NCI-H82 (cell line): ENCODE data around the gene LUZP2.
A peak's percentile ranks its signal among the peaks of the same experiment; 100 is the strongest.

Experiments used
- DNase-seq: peaks from one replicate; lab custom pipeline; 2025; lab: John Stamatoyannopoulos, UW

Gene LUZP2

DNA sequence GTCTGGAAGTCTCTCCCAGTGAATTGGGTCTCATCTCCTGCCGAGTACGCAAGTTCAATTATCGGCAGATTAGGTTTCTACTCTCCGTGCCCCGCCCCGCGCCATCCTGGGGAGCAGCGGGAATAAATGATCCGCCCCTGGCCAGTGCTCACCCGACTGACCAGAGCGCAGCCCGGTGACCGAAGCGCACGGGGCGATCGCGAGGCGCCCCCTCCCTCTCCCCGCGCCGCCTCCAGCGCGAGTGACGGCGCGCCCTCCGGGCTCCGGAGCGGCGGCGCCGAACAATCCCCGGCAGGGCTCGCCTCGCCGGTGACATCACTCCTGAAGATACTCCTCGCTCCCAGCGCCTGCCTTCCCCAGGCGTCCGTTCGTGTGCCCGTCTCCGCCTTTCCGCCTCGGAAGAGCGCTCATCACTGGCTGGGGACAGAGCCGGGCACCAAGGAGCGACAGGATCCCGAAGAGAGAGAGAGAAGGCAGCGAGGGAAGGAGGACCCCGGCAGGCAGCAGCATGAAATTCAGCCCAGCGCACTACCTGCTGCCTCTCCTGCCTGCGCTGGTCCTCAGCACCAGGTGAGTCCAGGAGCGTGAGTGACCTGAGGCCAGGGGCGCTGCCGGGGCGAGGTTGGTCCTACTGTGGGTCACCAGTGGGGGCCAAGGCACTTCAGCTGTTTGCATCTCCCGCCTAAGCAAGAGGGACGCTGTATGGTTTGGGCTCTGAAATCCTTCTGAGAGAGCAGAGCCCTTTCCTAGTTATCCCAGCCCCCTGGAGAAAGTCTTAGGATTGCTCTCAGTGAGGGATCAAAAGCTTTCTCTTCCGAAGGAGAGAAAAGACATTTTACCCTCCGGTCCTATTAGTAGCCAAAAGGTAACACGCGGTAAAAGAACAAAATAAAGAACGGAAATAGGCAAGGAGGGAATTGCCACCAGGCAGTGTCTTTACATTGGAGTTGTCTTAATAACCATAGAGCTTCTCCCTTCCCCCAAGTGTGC, at the start of gene LUZP2:
TSS of gene LUZP2 (plus strand) at position 318 of the 990 bp plus-strand sequence.
- DNase-seq = peak; percentile 54

DNA sequence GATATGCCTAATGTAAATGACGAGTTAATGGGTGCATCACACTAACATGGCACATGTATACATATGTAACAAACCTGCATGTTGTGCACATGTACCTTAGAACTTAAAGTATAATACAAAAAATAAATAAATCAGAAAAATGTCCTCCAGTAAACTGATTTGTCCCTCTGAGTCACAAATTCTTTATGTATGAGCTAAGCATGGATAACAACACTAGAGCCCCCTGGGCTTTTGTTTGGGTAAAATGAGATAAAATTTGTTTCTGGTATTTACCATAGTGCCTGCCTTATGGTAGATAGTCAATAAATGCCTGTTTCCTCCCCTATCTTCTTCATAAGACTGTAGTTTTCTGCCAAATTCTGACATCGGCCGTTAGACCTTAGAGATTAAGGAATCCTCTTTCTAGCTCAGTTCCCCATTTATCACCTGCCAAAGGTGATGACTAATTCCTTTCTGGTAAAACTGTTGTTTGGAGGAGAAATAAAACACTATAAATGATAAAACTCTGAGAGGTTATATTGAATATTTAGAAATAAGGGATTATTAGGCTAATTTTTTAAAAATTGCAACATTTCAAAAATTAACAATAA, 43.6 kb upstream of the LUZP2 start:
- DNase-seq = no peak

DNA sequence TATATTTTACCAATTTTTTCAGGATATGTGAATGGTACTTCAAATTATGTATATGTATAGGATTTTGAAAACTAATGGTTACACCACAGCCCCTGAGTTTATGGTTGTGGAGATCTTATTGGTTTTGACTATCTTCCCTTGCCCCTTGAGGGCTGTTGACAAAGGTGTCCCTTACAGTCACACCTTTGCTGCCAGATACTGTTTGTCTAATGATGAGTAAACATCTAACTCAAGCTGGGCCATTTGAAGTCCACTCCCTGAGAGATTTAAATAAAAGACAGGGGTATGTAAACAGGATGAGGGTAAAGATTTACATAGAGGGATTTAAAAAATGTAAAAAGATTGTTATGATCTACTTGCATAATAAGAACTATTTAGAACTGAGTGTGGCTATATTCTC, 38.9 kb upstream of the LUZP2 start:
- DNase-seq = no peak

DNA sequence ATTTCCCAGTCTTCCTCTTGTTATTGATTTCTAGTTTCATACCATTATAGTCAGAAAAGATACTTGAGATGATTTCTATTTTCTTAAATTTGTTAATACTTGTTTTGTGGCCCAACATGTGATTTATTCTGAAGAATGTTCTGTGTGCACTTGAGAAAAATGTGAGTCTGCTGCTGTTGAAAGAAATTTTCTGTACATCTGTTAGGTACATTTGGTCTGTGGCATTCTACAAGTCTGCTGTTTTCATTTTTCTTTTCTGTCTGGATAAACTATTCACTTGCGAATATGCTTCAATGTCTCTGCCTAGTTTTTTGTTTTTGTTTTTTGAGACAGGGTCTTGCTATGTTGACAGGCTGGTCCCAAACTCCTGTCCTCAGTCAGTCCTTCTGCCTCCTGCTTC, 26.4 kb upstream of the LUZP2 start:
- DNase-seq = no peak

DNA sequence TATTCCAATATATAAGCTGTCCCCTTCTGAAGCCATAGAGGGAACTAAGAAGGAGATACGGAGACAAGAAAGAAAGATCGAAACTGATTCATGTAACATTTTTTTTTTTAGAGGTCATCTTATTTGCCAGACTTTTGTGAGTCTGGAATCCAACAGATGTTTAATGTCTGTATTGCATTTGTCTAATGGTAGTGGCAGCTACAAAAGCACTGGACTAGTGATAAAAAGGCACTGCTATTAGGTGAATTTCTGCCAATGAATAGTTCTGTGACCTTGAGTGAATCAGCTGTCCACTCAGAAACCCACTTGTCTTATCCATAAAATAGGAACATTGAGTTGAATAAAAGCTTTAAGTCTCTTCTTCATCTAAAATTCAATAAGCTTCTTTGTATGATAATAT, 25.8 kb upstream of the LUZP2 start:
- DNase-seq = no peak

DNA sequence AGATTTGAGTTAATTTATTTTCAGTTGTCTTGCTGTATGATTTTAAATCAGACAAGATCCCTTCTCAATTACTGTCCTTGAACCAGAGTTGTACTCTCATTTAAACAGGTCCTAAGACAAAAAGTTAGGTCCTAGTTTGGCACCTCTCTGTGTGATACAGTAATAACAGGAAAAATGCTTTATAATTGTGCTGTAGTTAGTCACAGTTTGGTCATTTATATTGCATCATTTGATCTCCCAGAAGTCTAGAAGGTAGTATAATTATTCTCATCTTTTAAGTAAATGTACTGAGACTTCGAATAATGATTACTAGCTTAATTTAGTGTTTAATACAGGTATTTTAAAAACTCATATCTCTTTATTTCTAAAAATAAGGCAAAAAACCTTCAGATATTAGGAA, 18.1 kb upstream of the LUZP2 start:
- no peak for DNase-seq

DNA sequence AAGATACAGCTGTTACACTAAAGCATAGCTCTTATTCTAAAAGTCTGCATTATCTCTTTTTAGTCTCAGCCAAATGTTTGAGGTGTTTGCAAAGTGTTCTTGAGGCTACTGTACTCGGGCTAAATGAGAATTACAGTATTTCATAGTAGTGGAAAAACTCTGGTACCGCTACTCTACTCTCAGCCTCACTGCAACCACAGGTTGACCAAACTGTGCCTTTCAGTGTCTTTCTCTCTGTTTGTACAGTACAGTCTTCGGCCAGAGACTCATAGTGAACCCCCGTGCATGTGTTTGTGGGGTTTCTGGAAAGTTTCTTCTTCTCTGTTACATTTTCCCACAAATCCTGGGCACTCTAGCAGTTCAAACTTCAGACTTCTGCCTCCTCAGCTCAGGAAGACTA, 7.4 kb upstream of the LUZP2 start:
- DNase-seq = no peak

DNA sequence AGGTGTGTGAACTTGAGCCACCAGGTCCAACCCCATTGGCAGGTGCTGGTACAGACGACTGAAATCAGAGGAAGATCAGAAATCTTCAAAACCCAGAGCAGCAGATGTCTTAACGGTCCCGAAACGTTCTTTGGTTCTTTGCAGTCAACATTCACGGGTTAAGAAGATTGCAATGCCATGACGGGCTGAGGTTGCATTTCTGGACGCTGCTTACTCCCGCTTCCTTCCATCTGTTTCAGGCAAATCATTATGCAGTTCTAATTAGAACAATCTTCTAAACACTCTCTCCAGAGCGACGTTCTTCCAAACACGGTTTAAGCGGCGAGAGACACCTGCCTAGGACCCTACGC, 492 bp upstream of the LUZP2 start:
- DNase-seq = no peak

DNA sequence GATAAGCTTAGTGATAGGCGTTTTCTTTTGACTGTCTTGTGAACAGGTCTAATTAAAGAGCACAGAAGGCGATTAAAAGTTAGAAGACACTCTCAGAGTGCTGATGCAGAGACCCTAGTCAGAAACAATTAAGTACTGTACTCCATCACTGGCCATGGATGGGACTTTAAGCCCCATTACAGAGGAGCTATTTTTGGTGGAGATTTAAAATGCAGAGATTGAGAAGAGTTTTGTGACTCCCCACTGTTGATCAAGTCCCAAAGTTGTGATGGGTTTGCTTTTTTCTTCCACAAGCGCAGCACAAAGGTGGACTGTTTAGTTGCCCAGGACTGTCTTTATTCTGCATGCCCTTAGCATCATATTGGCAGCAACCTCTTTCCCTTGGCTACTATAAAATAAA, 978 bp downstream of the LUZP2 start:
- DNase-seq = peak; percentile 29

DNA sequence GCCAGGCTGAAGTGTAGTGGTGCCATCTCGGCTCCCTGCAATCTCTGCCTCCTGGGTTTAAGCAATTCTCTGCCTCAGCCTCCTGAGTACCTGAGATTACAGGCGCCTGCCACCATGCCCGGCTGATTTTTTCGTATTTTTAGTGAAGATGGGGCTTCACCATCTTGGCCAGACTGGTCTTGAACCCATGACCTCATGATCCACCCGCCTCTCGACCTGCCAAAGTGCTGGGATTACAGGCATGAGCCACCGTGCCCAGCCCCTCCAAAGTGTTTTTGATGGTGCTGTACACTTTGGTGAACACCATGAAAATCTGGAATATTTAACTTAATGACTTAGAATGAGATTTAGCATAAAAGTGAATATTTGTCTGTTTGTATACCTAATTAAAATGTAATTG, 5.6 kb downstream of the LUZP2 start:
- DNase-seq = no peak

DNA sequence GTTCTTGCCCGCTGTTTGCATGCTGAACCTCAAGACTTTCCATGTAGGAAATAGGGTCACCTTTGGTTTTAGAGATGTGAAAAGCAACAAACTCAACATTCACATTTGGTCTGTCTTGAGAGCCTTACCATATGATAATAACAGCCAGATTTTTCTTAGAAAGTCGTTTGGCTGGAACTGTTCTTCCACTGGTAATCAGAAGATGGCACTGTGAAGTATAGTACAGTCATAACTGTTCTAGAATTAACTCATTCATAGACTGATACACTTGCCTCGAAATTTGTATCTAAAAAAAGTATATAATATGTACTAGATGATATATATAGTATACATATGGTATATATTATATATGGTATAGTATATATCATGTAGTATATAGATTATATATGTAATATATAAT, 12.3 kb downstream of the LUZP2 start:
- no peak for DNase-seq

DNA sequence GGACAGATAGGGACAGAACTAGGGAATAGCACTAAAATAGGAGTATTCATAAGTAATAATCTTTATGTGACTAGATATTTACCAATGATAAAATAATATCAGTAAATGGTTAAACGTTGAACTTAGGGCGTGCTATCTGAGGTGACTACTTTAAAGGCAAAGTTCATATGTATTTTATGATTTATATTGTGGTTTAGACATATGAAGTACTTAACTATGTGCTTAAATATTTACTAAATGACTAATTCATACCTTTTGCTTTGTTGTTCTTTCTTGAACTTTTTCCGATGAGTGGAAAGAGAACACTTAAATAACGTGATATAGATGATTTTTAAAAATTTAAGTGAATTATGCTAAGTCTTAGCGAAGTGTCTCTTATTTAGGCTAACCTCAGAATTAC, 14.7 kb downstream of the LUZP2 start:
- DNase-seq = no peak

DNA sequence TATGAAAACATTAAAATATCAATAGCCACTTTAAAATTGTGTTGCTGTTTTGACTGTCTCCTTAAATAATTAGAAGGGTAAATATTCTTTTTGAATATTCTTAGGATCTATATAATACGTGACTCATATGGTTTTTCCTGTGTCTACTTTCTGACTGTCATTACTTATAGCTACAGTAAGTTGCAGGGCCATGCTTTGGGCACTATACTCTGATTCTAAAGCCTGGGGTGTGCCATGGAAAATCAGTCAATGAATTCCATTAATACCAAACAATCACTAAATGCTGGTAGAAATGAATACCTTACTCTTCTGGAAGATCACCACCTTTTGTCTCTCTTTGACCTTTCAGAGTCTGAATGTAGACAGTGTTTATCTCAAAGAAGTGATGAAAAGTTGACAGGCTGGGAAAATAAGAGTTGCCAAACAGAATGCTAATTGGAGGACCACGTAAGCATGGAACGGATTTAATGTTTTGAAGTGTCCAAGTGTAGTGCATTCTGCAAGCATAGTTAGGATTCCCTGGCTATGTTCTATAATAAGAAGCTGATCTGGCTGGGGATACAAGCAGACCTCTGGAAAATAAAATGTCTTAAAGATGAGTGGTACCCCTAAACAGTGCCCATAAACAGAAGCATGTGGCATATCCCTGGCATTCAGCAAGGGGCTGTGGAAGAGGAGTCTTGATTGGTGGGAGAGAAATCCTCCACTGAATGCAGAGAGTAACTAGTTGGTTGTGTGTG, 16.8 kb downstream of the LUZP2 start:
- no peak for DNase-seq

DNA sequence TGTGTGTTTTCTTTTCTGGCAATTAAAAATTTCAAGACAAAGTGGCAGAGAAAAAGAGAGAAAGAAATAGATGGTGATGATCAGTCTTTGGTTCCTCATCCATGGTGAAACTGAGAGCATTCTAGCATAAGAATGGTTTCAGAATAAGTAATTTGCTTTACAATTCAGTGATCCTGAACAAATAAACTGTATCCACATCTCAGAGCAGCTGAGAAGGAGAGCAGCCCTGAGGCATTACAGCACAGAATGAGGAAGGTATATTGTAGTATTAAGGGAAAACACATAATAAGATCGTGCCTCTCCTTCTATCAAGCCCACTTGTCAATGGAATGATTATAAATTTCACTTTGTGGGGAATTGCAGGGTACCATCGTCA, 17.4 kb downstream of the LUZP2 start:
- DNase-seq = no peak

DNA sequence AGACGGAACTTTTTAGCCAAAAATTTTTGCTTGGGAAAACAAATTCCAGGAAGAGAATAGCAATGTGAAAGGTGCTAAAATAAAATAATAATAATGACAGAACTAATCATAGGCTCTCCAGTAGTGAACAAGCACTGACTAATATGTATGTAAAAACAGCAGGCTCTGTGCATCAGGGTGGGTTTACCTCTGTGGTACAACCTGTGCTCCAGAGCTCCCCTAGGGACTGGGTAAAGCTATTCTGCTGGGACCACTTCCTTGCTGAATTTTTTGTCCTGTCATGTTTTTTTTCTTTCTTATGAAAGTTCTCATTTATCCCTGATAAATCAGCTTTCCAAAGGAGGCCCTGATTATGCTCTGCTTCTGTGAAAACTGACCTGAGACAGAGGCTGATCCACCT, 18.8 kb downstream of the LUZP2 start:
- peak; percentile 1 for DNase-seq

DNA sequence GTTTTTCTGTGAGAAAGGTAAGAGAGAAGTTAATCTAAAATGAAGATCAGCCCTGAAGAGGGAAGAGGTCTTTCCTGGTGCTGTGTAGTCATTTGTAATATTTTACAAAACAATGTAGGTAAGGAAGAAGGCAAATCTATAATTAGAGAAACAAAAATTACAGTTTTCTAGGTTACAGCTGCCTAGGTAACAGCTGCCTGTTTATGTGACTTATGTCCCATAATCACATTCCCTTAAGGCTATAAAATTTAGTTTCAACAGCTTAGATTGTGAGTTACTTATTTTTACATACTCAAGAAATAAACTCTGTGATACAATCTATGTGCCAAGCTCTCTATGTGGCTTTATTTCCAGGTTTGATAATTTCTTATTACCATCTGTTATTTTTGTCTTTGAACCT, 19.8 kb downstream of the LUZP2 start:
- no peak for DNase-seq

DNA sequence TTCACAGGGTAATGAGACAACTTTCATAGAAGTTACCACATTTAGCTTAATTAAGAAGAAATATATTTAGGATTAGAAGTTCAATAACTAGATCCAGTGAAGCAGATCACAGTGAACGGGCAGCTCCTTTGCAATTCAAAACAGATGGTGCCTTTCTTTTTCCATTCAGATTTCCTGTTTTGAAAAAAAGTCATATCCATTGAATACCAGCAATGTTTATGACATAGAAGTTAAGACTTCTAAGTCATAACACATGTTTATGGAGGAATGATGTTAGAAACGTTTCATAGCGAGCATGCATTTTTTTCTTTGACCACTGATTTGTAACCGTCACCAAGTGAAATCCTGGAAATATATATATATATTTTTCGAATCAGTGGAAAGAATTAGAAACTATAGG, 24.7 kb downstream of the LUZP2 start:
- no peak for DNase-seq

DNA sequence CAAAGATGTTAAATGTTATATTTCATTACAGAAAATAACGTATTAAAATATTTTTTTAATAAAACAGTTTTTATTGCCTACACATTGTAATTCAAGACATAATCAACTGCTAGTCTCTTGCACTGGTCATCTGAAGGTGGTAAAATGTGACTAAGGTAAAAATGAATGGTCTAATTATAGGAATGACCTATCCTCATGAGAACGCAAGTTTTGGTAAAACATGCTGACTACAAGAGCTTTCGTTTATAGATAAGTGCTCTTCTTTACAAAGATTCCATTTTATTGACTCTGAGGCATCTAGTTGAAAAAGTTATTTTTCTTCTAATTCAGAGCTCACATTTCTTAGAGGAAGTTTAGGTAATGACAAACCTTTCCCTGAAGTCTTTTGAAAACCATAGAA, 27.3 kb downstream of the LUZP2 start:
- no peak for DNase-seq

DNA sequence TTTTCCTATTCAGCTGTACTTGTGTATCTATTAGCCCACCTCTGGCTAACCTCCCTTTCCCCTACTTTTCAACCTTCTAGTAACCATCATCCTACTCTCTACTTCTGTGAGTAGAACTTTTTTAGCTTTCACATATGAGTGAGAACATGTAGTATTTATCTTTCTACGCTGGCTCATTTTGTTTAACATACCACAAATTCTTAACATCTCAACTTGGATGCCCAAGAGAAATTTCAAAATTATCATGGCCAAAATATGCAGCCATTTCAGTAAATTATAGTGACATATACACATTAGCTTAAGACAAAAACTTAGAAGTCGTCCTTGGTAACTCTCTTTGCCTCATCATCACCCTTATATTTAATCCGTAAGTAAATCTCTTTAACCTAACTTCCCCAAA, 34.7 kb downstream of the LUZP2 start:
- DNase-seq = no peak

DNA sequence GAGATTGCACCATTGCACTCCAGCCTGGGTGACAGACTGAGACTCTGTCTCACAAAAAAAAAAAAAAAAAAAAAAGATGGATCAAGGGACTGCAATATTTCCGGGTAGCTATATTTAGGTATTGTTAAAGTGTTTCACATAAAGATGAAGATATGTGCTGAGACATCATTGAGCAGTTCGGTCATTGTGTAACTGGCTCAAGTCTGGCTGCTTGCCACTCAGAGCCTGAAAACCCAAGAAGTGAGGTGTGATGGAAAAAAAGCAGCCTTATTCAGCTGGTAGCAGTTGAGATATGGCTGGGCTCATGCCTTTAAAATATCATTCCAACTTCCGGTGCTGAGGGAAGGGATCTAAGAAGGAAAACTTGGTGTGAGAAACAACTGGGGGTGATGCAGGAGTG, 46.9 kb downstream of the LUZP2 start:
- DNase-seq = no peak

DNA sequence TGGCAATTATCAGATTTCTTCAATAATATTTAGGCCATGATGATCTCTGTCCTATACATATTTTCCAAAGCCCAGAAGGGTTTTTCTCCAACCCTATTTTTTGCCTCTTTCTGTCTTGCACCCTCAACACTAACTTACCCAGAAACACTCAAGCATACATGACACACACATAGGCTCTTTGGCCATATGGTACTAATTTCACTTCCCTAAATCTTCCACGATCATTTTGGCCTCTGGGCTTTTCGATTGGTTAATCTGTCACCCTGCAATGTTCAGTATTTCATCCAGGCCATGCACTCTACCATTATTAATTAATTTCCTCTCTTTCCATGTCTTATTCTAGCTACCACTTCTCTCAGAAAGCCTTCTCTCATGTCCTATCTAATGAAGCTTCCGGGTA, 59.8 kb downstream of the LUZP2 start:
- no peak for DNase-seq

DNA sequence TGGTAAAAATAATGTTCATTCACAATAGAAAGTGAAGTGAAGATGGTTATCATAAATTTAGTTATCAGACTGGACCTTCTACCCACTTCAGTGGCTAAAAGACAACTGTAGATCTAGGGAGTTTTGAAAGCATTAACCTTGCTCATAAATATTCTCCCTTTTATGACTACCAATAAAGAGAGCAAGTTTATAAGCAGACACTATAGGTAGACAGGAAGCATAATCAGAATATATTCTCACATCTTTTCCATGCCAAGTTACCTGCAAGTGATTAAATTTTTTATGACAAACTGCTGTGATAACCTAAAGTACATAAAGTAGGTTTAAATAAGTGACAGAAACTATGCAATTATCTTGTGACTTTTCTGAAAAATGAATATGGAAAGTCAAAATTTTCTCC, 62.5 kb downstream of the LUZP2 start:
- DNase-seq = no peak

DNA sequence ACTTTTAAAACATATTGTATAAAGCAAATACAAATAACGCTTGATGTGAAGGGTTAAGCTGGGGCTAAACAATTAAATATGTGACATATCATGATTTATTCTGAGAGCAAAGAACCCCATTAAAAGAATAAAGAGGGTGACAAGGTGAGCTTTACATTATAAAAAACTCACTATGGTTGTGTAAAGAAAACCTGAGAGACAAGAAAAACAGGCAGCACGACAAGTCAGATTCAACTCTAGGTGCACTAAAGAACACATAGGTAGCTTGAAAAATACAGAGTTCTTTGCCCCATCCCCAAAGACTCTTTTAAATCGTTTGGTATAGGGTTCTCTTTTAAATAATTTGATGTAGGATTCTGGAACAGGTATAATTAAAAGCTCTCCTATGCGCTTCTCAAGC, 63.5 kb downstream of the LUZP2 start:
- DNase-seq = no peak
